ENCODE measurements around the gene ZBTB8A.
"Not testable (repeated sequence)": the region's sequence is repeated elsewhere in the genome, so short reads cannot be mapped to it uniquely, and the experiment has no call there.

The ZBTB8A gene

GRCh38 chr1:32619701-32620485, 80.7 kb downstream of the ZBTB8A start:
- FAIRE-seq (no peak), DNase-seq (ENCODE audit: low spot score) (no peak)

- FAIRE-seq (no peak), DNase-seq (ENCODE audit: low spot score) (no peak)
Observed at GRCh38 chr1:32622205-32622604, 83.0 kb downstream of the ZBTB8A start.

DNA sequence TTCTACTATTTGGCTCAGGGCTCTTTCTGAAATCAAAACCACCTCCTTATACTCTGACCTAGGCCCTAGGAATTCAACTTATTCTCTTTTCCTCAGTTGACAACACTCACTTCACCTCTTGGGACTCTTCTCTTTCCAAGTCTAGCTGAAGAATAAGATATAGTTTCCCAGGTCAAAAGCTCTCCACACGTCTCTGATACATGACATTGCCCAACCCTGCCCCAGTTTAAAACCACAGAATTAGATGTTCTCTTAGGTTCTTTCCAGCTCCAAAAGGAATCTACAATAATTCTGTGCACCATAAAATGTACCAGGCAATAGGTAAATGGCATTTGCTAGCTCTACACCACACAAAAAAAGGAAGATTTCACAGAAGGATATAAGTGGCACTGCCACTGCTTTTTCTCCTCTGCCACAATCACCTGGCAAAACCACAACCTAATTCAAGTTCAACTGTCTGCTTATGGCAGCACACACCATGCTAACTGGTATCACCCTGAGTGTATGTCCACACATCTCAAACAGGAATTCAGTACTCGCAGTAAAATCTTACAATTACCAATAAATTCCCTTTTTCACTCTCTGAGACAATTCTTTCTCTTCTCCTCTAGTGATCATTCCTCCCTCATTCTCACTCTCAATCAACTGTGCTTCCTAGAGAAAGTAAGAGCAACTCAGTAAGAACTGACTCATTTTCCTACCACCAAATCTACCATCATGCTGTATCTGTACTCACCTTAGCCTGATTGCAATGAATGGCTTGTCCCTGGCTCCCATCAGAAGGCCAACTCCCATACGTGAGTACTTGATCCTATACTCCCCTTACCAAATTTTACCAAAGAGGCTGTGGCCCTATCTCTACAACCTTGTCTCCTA, 83.8 kb downstream of the ZBTB8A start:
- FAIRE-seq (no peak), DNase-seq (ENCODE audit: low spot score) (no peak)

- FAIRE-seq, result no peak
- no peak for DNase-seq (ENCODE audit: low spot score)
Observed at GRCh38 chr1:32623775-32624174, 84.5 kb downstream of the ZBTB8A start.

DNA sequence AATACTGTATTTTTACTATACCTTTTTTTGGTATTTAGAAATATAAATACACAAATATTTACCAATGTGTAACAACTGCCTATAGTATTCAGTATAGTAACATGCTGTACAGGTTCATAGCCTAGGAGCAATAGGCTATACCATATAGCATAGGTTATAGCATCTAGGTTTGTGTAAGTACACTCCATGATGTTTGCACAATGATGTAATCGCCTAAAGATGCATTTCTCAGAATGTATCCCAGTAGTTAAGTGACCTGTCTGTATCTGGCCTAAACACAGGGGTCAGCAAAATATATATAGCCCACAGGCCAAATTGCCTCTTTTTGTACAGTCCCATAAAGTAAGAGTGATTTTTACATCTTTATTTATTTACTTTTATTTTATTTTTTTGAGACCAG, 86.9 kb downstream of the ZBTB8A start:
- no peak for DNase-seq (ENCODE audit: low spot score)
- FAIRE-seq, result no peak

DNA sequence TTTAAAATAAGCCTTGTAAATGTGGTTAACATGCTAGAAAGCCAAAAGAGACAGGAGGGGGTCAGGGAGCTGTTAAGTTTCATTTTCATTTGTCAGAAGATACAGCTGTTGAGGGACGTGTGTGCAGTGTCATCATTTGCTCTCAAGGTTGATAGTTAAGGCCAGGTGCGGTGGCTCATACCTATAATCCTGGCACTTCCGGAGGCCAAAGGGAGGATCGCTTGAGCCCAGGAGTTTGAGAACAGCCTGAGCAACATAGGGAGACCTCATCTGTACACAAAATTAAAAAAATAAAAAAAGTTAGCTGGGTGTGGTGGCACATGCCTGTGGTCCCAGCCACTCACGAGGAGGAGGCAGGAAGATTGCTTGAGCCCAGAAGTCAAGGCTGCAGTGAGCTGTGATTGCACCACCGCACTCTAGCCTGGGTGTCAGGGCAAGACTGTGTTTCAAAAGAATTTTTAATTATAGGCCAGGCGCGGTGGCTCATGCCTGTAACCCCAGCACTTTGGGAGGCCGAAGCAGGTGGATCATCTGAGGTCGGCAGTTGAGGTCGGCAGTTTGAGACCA, 88.5 kb downstream of the ZBTB8A start:
- no peak for DNase-seq (ENCODE audit: low spot score)
- no peak for FAIRE-seq

GRCh38 chr1:32630173-32630572, 90.9 kb downstream of the ZBTB8A start:
- FAIRE-seq; DNase-seq (ENCODE audit: low spot score): not testable (repeated sequence)

- FAIRE-seq, result no peak
- DNase-seq (ENCODE audit: low spot score), result no peak
Observed at GRCh38 chr1:32632829-32633228, 93.6 kb downstream of the ZBTB8A start.

DNA sequence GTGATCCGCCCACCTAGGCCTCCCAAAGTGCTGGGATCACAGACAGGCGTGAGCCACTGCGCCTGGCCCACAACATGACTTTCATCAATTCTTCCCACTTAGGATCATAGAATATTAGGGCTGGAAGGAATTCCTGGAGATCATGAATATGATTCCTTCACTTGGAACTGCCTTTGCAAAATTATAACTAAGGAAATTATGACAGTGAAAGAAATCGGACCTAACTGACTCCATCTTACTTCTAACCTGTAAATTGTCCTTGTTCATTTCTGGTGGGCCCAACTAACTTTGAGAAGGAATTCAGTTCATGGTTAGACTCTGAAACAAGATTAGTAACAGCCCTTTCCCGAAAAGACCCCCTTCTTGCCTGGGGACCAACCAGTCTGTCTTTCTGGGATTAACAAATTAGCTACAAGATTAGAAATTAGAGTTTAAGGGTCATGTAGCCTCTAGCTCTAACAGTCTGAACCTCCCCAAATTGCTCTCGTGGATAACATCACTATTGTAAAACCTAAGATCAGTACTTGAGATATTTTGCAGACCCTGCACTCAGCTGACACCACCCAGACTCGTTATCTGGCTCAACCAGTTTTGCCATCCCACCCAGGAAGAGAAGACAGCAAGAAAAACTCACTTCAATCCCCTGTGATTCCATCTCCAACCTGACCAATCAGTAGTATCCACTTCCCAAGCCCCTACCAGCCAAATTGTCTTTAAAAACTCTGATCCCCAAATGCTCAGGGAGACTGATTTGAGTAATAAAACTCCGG, 96.5 kb downstream of the ZBTB8A start:
- DNase-seq (ENCODE audit: low spot score) (no peak), FAIRE-seq (no peak)

DNA sequence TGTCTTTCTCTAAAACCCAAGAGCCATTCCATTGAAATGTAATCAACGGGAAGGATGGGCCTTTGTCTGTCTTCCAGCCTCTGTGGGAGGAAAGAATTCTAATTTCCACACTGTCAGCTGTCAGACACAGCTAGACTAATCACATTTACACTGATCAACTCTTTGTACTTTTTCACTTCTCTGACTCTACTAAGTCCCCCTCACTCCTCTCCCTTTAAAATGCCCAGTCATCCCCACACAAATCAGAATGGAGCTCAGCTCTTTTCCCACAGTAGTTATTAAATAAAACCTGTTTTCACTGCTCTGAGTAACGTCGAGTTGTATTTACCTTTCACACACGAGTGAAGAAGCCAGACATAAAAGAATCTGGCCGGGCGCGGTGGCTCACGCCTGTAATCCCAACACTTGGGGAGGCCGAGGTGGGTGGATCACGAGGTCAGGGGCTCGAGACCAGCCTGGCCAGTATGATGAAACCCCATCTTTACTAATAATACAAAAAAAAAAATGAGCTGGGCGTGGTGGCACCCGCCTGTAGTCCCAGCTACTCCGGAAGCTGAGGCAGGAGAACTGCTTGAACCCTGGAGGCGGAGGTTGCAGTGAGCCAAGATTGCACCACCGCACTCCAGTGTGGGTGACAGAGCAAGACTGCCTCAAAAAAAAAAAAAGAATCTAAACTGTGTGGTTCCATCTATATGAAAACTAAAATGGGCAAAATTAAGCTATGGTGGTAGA, 97.9 kb downstream of the ZBTB8A start:
- DNase-seq (ENCODE audit: low spot score) (no peak), FAIRE-seq (no peak)

- DNase-seq (ENCODE audit: low spot score) (no peak), FAIRE-seq (no peak)
Observed at GRCh38 chr1:32639489-32640075, 100.4 kb downstream of the ZBTB8A start.

DNA sequence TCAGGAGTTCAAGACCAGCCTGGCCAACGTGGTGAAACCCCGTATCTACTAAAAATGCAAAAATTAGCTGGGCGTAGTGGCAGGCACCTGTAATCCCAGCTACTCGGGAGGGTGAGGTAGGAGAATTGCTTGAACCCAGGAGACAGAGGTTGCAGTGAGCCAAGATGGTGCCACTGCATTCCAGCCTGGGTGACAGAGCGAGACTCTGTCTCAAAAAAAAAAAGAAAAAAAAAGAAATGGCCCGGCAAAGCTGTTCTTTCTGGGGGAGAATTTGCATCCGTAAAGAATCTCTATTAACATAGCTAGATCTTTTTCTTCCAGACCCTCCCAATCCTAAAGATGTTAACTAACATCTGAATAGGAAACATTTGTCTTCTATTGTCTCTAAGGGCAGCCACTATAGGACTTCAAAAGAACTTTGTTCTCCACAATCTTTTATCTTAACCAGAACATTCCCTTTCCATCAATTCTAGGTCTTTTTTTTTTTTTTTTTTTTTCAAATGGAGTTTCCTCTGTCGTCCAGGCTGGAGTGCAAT, 103.1 kb downstream of the ZBTB8A start:
- DNase-seq (ENCODE audit: low spot score); FAIRE-seq: not testable (repeated sequence)

DNA sequence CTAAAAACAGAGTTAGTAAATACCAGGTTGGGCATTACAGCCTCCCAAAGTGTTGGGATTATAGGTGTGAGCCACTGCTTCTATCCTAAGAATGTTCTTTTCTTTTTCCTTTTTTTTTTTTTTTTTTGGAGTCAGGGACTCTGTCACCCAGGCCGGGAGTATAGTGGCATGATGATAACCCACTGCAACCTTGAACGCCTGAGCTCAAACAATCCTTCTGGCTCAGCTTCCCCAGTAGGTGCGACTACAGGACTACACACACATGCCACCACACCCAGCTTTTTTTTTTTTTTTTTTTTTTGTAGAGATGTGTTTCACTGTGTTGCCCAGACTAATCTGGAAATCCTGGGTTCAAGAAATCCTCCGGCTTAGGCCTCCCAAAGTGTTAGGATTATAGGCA, 105.2 kb downstream of the ZBTB8A start:
- DNase-seq (ENCODE audit: low spot score), result no peak
- no peak for FAIRE-seq

- FAIRE-seq, result no peak
Observed at GRCh38 chr1:32647308-32648134, 108.3 kb downstream of the ZBTB8A start.

DNA sequence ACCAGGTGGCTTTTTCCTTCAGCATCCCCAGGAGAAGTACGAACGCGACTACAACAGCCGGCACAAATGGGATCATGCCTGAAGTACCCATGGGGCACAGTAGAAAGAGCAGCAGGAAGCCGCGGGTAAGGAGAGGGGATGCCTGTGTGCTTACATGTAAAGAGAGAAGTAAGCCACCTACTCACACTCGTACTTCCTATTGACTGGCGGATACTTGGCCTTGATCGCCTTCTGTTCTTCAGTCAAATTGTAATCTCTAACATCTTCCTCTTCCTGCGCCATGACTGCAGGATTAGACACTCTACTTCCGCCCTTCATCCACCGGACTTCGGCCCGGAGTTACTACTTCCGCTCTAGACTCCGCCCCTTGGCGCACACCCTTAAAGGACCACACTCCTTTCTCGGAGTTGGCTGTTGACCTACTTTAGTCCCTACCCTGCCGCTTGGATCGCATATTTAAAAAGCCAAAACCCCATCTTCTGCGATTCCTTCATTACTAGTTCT, 111.1 kb downstream of the ZBTB8A start, which contains the start of gene ZBTB8OS:
Gene ZBTB8OS, minus strand, starts transcription at position 303 of the 504 bp plus-strand sequence. Its CDS starts 21 bp downstream, at position 282.
- FAIRE-seq (peak; percentile 63), DNase-seq (ENCODE audit: low spot score) (peak; percentile 94)

More at GRCh38 chr1:32647308-32648134, 108.3 kb downstream of the ZBTB8A start:
- no peak for DNase-seq (ENCODE audit: low spot score)

DNA sequence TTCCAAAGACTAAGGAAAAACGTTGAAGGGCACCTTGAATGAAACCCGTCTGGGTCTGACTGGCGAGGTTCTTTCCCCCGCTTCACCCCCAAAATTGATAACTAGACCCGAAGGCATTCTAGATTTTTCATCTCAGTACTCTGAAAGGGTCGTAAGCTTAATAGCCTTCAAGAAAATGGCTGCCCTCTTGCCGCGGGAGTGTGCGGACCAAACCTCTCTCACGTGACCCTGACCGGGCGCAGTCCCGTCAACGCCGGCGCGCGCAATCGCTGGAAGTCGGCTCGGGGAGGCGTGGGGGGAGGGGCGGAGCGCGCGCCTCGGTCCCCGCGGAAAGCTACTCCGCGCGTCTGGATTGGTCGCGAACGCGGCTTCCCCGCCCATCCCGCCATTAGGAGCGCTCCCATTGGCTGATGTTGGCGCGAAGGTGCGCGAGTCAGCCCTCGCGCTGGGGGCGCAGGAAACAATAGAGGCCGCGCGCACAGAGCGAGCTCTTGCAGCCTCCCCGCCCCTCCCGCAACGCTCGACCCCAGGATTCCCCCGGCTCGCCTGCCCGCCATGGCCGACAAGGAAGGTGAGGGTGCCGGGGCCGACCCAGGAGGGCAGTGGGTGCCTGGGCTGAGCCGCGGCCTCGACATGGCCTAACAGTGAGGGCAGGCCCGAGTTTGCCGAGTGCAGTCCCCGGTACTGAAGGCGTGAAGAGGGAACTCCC, 111.7 kb downstream of the ZBTB8A start, which contains the start of gene RBBP4:
Gene RBBP4, plus strand, starts transcription at position 457 of the 709 bp plus-strand sequence. Its CDS starts 99 bp downstream, at position 556.
- peak; percentile 99 for DNase-seq (ENCODE audit: low spot score)
- FAIRE-seq, result peak; percentile 91

DNA sequence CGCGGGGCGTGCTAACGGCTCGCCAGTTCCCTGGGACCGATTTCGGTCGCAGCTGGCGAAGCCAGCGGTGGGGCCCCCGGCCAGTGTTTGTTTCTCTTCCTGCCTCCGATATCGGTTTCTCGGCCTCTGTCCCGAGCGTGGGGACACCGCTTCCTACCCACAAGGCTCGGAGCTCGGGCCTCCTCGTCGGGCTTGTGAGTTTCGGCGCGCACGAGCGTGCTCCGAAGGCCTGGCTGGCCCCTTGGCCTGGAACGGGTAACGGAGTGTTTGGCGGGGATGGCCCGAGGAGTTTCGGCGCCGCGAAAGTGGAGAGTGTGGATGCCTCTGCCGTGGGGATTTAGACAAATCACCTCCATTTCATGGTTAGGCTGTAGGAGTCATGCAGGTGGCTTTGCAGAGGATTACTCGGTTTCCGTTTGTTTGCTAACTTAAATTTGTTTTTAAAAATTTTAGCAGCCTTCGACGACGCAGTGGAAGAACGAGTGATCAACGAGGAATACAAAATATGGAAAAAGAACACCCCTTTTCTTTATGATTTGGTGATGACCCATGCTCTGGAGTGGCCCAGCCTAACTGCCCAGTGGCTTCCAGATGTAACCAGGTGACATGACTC, 112.3 kb downstream of the ZBTB8A start:
- no peak for DNase-seq (ENCODE audit: low spot score)
- no peak for FAIRE-seq

Measured in urothelium cell line (cell line).